HG02571 (cell line): Measurements from ENCODE around the gene SLC5A10.
"Not testable (repeated sequence)": the region's sequence is repeated elsewhere in the genome, so short reads cannot be mapped to it uniquely, and the experiment has no call there.

Experiments used
- ATAC-seq: cut with Tn5 transposase; IDR thresholded peaks from one replicate; pipeline ENCODE4 v1.9.1; 2021; ENCODE audit warnings: mild to moderate bottlenecking, moderate library complexity; ENCODE audit not compliant: unreplicated experiment

SLC5A10 gene

GRCh38 chr17:18951941-18952842 is at the start of gene SLC5A10:
Gene SLC5A10 (plus strand): TSS chr17:18952165. CDS start chr17:18952206, 41 bp downstream.
- no peak for ATAC-seq

DNA sequence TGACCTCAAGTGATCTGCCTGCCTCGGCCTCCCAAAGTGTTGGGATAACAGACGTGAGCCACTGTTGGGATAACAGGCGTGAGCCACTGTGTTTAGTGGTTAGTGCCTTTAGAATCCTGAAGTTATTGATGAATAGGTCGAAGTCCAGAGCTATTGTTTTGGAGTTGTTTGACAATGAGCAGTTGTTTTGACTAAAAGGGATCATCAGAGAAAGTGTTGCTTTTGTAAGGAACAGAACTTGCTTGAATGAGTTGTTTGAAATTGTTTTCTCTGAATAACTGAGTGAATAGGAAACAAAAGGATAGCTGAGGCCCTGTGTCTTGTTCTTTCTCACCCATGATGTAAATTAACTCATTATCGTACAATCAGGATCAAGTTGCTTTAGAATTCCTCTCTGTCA is 47.5 kb upstream of the SLC5A10 start:
- no peak for ATAC-seq

- no peak for ATAC-seq
These were observed 46.7 kb upstream of the SLC5A10 start for GRCh38 chr17:18905226-18905625.

- no peak for ATAC-seq
These were observed 41.6 kb upstream of the SLC5A10 start for GRCh38 chr17:18910326-18910725.

DNA sequence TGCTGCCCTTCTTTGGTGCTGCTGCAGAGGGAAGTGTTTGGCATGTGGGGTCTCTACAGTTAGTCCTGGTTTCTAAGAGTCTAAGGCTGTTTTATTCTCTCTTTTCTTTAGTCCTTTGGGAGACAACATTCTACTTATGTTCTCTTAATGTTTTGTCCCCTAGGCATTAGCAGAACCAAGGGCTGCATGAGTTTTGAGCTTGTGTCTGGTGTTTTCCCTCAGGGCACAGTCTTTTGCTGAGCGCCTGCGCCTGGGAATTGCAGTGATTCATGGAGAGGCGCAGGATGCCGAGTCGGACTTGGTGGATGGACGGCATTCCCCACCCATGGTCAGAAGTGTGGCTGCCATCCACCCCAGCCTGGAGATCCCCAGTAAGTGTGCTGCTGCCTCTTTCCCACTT is 41.1 kb upstream of the SLC5A10 start:
- ATAC-seq: no peak

DNA sequence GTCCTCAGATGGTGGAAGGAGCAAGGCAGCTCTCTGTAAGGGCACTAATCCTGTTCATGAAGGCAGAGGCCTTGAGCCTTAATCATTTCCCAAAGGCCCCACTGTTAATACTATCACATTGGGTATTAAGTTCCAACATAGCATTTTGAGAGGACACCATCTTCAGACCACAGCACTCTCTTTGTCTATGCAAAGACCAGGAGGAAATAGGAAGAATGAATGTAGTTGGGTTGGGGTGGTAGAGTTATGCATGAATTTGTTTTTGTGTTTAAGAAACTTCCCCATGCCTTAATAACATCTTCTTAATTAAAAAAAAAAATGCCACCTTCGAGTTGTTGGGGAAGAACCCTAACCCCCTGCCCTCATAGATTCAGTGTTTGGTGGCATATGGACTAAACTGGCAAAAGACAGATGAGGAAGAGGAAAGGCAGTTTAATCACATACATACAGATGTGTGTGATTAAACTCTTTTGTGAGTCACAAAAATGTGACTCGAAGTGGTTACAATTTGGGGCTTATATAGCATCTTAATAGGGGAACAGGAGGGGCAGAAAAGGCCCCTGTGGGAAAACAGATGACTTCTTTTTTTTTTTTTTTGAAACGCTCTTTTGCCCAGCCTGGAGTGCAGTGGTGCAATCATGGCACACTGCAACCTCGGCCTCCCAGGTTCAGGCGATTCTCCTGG is 35.0 kb upstream of the SLC5A10 start:
- no peak for ATAC-seq

GRCh38 chr17:18917506-18918032 is 34.4 kb upstream of the SLC5A10 start:
- ATAC-seq: no peak

DNA sequence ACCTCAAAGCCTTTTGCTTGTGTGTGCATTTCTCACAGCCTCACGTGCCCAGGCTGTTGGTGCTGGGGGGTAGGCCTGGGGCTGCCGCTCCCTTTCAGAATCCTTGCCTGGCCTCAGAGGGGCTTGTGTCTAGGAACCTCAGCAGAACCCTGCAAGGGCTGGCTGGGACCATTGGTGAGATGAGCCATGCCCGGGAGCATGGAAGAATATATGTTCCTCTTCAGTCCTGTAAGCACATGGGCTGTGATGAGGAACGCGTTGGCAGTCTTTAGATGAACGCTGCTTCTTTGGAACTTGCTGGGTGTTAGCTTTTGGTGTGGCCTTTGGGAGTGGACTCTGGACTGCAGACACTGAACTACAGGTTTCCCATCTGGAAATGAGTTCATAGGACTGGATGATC is 32.0 kb upstream of the SLC5A10 start:
- no peak for ATAC-seq

DNA sequence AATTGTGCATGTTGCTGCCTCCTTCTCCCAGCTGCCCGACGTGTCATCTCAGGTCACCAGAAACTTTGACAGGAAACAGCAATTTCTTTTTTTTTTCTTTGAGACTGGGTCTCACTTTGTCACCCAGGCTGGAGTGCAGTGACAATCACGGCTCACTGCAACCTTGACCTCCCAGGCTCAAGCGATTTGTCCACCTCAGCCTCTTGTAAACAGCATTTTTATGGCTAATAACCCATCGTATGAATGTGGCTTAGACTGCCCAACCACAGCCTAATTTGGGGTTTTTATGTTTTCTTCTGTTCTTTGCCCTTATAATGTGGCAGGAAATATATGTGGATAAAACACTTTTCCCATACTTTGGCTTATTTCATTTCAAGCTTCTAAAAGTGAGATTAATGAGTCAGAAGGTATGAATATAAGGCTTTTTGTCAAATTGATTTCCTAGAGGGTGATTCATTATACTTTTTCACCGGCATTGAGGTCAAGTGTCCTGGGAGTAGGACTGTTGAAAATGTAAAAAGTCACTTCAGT is 31.0 kb upstream of the SLC5A10 start:
- ATAC-seq: no peak

DNA sequence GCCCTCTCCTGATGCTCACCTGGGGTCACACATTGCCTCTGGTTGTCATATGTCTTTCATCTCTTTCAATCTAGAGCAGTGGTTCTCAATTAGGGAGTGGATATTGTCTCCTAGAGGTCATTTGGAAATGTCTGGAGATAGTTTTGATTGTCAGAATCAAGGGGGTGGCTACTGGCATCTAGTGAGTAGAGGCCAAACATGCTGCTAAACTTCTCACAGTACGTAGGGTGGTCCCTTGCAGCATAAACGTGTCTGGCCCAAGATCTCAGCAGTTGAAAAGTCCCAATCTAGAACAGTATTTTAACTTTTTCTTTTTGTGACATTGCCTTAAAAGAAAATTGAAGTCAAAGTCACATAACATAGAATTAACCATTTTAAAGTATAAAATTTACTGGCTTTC is 30.5 kb upstream of the SLC5A10 start:
- no peak for ATAC-seq

- no peak for ATAC-seq
These were observed 30.0 kb upstream of the SLC5A10 start for GRCh38 chr17:18921912-18922451.

GRCh38 chr17:18922596-18922995 is 29.4 kb upstream of the SLC5A10 start:
- ATAC-seq: not testable (repeated sequence)

DNA sequence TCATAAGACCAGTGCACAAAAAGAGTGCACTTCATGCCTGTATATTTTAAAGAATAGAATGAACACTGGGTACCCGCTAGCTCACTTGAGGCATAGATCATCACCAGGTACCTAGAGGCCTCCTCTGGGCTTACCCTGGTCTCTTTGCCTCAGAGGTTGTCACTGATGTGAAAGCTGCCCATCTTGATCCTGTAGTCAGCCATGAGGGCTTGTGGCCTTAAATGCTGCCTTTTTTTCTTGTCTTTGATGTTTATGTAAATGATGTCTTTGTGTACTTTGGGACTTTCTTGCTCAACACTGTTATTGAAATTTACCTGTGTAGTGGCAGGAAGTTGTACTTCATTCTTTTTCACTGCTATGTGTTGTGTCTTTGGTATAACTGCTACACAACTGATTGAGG is 26.8 kb upstream of the SLC5A10 start:
- ATAC-seq: no peak

GRCh38 chr17:18928628-18929125 is 23.3 kb upstream of the SLC5A10 start:
- ATAC-seq: no peak

GRCh38 chr17:18932360-18933055 is 19.5 kb upstream of the SLC5A10 start:
- ATAC-seq: no peak

DNA sequence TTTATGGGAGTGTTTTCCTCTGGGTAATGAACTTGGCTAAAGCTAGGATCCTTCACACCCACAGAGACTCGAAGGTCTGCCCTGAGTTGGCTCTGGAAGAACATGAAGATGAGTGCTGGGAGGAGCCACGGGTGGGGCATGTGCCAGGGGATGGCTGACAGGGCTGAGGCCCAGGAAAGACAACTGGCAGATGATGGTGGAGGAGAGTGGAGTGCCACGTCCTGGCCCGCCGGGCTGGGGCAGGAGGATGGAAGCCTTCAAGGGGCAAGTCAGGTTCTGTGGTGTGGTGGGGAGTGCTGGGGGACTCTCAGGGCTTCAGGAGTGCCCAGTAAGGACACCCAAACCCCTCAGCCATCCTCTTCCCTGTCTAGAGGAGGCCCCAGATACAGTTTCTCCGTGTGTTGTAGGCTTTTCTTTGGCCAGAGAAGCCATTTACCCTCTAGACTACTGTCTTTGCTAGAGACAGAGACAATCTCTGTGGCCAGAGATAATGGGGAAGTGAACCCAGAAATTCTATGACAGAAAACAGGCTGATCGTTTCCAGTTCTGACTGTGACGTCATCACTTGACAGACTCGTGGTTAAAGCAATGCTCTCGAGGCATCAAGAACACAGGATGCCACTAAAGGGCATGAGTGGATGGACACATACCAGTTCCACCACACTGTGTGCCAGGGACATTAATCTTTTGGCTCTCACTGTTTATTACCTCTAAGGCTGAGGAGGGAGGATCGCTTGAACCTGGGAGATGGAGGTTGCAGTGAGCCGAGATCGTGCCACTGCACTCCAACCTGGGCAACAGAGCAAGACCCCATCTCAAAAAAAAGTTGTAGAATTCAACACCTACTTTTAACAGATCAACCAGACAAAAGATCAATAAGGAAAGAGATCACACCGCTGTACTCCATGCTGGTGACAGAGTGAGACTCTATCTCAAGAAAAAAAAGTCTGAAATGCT is 18.6 kb upstream of the SLC5A10 start:
- ATAC-seq: no peak

- ATAC-seq: no peak
These were observed 13.8 kb upstream of the SLC5A10 start for GRCh38 chr17:18937981-18938691.

- no peak for ATAC-seq
These were observed 13.3 kb upstream of the SLC5A10 start for GRCh38 chr17:18938692-18939023.

DNA sequence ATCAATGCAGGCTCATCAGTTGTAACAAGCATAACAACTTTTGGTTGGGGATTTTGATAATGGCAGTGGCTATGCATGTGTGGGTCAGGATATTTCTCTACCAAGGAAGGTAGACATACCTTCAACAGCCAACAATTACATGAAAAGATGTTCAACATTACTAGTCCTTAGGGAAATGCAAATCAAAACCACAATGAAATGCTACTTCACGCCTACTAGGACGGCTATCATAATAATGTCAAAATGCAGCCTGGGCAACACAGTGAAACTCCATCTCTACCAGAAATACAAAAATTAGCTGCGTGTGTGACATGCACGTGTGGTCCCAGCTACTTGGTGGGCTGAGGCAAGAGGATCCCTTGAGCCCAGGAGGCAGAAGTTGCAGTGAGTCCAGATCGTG is 7.3 kb upstream of the SLC5A10 start:
- ATAC-seq: no peak
